GM15510 (cell line): ENCODE data around the gene GRIP2.

Experiments
- POLR2A ChIP-seq: IDR thresholded peaks from 3 replicates; pipeline ENCODE4 v1.6.1; 2011; ENCODE audit warnings: borderline replicate concordance; ENCODE audit not compliant: insufficient read length; ENCODE audit errors: extremely low read depth

GRIP2 gene

DNA sequence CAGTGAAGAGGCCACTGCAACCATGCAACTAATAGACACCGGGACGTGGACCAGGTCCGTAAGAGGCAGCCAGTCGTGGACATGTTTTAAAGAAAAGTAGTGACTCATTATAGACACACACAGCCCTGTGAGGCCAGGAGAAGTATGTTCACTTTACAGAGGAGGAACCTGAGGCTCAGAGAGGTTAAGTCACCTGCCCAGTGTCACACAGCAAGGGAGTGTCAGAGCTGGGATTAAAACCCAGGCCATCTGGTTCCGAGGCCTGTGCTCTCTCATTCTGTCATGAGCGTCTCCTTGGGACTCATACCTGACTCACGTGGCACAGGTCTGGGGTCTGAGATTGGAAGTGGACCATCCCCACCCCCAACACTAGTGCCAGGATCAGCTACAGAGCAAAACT is 28.1 kb upstream of the GRIP2 start:
- no peak for TF ChIP-seq POLR2A

DNA sequence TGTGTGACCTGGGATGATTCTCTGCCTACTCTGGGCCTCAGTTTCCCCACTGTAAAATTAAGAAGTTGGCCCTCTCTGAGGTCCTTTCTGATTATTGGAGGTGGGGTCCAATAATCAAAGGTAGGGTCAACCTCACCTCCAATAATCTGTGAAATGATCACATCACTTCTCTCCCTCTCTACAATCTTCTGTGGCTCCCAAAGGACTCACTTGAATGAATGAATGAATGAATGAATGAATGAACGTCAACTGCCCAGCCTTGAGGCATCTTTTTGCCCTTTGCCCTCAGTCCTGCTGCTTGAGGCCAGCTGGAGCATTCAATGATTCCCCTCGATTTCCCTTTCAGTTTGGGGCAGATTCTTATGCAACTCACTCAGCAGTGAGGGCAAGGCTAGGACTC is 26.7 kb upstream of the GRIP2 start:
- no peak for TF ChIP-seq POLR2A

DNA sequence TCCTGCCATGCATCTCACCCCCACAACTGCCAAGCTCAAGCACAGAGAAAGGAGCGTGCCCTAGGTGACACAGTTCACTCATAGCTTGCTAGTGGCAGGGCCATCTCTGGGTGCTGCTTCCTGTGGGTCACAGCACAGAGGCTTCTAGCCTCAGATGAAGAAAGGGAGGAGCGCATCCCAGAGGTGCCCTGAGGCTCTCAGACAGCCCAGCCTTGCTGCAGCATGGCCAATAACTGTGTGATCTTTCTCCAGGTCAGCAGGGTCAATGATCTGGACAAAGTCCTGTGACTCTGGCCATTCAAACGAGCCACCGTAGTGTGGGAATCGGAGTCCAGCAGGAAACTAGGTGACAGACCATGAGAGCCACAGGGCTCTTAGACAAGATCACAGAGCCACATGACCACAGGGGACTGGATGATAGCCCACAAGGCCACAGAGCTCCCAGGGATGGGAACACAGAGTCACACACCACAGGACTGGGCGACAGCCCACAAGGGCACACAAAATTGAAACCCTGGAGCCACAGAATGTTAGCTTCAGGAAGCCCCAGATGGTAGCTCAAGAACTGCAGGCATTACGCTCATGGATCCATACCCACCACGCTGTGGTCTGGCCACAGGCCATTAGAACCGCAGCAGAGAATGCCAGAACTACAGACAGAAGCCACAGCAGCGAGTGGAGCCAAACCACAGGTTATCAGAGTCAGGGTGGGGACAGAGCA is 25.9 kb upstream of the GRIP2 start:
- TF ChIP-seq POLR2A: no peak

DNA sequence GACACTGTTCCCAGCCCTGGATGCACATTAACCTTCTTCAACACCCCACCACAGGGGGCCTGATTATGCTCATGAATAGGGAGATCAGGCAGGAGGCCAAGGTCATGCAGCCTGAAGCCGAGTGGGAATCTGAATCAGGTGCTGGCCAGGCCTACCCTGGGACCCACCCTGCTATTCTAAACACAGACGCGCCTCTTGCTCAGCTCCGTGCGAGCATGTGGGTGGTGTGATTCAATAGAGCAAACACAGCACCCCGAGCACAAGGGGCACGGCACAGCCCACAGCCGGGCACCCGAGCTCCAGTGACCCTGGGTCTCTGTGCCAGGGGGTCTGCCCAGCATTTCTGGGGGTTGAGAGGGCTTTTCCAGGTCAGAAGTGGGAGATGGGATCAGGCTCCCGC is 24.6 kb upstream of the GRIP2 start:
- no peak for TF ChIP-seq POLR2A

DNA sequence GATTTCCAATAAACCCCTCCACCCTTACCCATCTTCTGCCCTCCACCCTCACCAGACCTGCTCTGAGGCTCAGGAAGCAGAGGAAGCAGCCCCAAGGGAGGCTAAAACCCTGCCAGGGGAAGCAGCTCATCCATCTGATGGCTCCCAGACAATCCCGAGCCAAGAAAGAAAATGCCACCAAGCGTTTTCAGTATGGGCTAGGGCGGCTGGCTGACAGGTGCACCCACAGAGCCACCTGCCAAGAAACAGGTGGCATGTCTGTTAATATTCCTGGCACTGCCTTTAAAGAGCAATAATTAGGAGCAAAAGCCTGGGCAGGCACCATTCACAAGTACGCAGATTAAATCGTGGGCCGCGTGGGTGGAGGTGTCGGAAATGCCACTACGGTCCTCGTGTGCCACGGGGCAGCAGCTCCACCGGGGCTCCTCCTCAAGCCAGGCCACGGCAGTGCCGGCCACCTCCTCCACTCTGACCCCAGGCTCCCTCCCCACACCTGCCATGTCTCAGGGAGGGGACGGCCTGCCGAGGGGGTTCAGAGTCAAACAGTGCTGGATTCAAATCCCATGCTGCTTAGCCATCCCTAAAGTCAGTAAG is 23.9 kb upstream of the GRIP2 start:
- TF ChIP-seq POLR2A: no peak

DNA sequence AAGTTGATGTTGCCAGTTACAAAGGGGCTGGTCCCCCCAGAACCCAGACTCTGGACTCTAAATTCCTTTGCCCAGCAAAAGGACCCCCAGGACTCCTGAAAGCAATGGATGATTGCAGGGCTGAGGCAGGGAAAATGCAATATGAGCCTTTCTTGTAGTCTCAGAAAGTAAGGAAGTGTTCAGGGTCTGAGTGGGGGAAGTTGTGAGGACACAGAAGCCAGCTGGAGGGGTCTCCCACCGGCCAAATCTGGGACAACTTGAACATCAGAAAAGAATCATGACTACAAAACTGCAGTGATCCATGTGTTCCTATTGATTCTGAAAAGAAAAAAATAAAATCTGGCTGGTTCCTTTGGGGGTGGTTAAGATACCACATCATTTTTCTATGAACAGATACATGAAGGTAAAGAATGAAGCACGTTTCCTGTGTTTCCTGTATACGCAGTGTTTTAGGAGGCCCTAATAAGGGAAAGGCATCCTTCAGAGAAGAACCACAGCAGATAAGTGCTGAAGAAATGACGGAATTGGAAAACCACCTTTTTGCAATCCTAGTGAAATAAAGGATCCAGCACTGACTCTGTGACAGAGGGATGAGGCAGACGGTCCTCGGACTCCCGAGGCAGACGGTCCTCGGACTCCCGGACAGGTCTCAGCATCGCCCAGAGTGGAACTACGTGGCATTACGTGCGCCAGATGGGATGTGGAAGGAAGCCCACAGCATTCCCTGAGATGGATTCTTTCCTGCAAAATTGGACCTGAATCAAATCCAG is 22.2 kb upstream of the GRIP2 start:
- no peak for TF ChIP-seq POLR2A

DNA sequence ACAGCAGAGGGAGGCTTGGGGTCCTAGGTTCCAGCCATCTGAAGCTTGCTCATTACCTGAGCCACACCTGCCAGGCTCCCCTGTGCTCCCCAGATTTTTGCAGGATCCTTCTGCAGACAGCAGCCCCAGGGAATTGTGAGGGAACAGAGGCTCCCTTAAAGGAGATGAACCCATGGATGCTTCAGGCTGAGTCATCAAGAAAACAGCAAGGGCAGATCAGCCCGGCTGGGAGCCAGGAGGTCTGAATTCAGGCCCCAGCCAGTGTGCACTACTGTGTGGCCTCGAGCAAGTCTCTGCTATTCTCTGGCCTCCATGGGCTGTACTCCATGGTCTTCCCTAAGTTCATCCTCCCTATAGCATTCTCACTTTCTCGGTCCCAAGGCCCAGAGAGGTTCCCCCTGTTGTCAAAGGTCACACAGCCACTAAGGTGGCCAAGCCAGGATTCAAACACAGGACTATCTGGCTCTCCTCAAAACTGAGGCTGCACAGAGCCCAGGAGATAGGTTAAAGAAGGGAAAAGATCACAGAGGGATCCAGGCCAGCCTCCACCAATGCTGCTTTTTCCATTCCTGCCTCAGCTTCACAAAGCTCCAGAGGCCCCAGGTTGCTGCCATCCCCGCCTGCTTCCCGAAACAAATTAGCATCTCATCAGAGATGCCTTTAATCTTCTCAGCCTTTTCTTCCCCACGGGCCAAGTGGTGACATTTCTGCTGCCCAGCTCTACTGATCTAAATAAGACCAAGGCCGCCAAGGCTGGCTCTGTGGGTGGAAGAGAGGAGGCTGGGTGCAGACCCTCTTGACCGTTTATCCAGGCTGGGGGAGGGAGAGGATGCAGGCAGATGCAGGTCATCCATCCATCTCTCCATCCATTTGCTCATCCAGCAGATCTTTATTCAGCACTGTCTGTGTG is 21.2 kb upstream of the GRIP2 start:
- no peak for TF ChIP-seq POLR2A

DNA sequence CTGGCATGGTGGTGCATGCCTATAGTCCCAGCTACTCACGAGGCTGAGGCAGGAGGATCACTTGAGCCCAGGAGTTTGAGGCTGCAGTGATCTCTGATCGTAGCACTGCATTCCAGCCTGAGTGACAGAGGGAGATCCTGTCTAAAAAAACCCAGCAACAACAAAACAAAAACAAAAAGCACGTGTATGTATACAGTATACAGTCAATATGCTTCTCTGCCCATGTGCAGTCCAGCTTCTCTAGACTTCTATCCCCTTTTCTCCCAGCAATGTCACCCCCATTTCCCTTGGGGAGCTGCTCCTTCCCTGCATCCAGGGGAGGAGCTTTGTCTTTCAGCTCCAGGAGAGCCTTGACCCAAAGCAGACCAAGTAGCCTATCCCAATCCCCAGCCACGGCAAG is 20.0 kb upstream of the GRIP2 start:
- no peak for TF ChIP-seq POLR2A

DNA sequence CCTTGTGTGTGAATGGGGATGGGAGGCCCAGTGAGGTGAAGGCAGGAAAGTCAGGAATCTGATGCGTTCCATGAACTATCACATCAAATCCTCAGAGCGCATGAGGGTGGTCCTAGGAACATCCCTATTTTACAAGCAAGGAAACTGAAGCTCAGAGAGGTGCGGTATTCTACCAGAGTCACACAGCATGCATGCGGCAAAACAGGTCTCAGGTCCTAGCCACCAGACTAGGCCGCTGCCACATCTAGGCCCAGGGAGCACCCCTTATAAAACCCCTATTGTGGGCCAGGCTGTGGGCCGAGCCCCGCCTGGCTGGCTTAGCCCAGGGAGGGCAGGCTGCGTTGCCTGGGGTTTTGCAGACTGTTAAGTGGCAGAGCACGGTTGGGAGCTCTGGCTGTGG is 17.9 kb upstream of the GRIP2 start:
- no peak for TF ChIP-seq POLR2A

DNA sequence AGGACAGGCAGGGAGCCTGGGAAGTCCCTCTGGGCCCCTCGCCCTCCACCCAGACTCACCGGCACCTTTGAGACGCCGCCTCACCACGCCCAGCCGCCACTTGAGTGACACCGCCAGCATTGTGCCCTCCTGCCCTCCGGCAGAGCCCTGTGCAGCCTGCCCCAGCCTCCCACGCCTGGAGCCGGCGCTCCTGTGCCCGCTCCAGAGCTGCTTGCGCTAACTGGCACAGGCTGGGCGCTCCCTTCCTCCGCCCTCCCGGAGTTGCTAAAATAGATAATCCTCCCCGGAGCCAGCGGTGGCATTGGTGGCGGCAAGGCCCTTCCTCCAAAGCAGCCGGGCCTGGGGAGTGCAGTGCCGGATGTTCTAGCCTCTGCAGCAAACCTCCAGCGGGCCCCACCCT is 15.7 kb upstream of the GRIP2 start:
- no peak for TF ChIP-seq POLR2A

DNA sequence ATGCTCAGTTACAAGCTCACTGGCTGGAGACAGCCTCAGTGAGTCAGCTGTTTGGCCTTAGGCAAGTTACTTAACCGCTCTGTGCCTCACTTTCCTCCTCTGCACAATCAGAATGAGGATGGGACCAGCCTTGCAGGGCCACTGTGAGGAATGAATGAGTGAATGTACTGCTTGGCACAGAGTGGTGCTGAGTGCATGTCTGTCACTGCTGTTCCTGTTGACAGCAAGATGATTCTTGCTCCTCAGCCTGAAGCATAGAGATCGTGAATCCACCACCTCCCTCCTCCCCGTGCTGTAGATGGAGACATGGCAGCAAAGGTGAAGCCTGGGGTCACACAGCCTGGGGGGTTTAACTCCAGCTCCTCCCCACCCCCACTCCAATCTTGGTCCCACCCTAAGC is 14.6 kb upstream of the GRIP2 start:
- no peak for TF ChIP-seq POLR2A

DNA sequence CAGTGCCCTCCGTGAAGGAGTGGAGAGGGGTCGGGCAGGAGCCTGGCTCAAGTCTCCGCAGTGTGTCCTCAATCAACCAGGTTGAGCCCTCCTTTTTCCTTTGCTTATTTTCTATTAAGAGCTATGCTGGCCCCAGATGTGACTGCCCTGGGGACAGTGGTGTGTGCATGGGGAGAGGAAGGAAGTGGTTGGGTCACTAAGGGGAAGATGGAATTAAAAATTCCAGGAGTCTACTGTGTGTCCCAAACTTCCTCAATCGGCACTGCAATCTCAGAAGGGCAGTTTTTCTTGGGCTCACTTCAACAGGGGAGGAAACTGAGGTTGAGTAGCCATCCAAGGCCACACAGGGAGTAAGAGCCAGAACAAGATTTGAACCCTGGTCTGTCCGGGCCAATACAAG is 13.7 kb upstream of the GRIP2 start:
- TF ChIP-seq POLR2A: no peak

DNA sequence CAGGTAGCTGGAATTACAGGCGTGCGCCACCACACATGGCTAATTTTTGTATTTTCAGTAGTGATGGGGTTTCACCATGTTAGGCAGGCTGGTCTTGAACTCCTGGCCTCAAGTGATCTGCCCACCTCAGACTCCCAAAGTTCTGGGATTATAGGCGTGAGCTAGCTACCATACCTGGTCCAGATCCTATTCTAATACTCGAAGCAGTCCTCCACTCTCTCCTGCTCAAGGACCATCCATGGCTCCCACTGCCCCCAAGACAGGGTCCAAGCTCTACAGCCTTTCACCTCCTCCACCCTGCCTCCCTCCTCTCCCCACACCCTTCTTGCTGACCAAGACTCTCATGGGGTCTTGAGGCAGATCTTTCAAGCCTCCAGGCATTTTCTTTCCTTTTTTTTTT is 12.6 kb upstream of the GRIP2 start:
- TF ChIP-seq POLR2A: no peak

DNA sequence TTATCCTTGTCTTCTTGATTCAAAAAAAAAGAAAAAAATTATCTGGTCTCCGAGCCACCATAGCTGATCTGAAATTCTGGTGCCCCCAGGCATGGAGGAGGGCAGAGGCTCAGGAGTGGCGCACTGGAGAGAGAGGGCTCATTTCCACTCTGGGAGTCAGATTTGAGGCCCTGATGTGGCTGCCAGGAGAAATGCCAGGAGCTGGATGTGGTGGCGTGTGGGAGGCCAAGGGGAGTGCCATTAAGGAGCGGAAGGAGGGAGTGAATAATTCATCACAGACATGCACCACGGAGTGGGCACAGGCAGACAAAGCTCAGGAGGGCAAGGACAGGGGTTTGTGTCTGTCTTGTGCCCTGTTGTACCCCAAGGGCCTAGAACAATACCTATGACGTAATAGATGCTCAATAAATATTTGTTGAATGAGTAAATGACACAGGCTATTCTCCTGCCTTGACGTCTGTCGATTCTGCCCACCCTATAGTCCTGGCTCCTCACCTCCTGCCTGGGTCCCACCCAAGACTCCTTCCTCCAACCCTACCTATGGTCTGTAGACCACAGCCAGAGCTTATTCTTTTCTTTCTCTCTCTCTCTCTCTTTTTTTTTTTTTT is 12.0 kb upstream of the GRIP2 start:
- TF ChIP-seq POLR2A: no peak

DNA sequence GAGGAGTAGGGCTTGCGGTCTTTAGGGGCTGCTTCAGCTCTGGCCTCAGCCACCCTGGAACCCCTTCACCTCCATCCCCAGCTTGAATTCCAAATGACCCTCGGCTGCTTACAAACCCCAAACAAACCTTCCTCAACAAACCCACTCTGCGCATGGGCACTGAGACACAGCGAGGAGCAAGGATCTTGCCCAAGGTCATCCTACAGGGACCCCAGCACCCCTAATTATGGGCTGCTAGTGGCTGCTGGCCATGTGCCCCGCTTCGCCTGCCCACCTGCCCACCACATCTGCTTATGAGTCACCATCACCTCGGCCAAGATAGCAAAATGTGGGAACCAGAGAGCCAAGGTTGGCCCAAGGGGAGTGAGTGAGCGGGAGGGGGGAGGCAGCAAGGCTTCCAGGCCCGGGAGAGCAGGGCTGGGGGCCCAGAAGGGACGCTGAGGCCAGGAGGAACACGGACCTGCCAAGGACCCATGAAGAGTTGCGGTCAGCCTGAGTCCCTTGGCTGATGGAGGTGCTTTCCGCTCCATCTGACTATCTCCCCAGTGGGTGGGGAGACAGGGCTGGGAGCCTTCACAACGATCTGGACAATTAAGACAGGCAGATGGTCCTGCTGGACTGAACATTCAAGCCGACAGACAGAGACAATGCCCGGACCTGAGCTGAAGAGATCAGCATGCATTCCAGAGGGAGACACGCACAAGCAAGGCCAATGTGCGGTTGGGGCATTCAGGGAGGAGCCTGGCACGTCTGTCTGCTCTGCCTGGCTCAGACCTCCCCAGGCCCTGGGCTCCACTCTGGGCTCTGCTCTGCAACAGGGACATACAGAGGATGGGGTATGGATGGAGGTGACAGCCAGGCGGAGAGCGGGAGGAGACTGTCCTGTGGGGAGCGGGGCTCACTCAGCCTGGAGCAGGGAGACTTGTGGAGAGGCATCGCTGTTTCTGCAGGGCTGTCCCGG is 10.8 kb upstream of the GRIP2 start:
- no peak for TF ChIP-seq POLR2A
